ENCODE results near the gene SPART. TPM values are rescaled to one million over a fixed set of nuclear protein-coding genes. Genes with fewer than 3 reads are reported as not detected.
"Not testable (repeated sequence)": the region's sequence is repeated elsewhere in the genome, so short reads cannot be mapped to it uniquely, and the experiment has no call there.

The SPART gene
- total RNA-seq, 2 donors from 2014 or later = 45.3 to 49.4 TPM

DNA sequence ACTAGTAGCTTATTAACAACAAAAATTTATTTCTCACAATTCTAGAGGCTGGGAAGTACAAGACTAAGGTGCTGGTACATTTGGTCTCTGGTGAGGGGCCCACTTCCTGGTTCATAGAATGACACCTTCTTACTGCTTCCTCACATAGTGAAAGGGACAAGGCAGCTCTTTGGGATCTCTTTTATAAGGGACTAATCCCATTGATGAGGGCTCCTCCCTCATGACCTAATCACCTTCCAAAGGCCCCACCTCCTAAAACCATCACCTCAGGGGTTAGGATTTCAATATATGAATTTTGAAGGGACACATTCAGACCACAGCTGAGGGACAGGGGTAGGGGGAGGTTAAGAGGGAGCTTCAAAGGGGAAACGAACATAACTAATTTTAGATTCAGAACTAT lies 20.3 kb downstream of the SPART start:
- ATAC-seq (no peak), DNase-seq (no peak)
- intact Hi-C loops (cut with DNase I) = no loop called here

DNA sequence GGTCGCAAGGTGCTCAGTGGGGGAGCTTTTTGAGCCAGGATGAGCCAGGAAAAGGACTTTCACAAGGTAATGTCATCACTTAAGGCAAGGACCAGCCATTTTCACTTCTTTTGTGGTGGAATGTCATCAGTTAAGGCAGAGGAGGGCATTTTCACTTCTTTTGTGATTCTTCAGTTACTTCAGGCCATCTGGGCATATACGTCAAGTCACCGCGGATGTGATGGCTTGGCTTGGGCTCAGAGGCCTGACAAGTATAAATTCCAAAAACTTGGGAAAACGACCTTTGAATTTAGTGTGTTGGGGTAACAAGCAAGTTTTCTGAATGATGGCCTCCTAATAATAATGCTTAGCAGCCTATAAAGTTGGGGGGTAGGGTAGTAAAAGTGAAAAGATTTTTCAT lies 21.3 kb downstream of the SPART start:
- intact Hi-C loops (cut with DNase I) = not testable (repeated sequence)

DNA sequence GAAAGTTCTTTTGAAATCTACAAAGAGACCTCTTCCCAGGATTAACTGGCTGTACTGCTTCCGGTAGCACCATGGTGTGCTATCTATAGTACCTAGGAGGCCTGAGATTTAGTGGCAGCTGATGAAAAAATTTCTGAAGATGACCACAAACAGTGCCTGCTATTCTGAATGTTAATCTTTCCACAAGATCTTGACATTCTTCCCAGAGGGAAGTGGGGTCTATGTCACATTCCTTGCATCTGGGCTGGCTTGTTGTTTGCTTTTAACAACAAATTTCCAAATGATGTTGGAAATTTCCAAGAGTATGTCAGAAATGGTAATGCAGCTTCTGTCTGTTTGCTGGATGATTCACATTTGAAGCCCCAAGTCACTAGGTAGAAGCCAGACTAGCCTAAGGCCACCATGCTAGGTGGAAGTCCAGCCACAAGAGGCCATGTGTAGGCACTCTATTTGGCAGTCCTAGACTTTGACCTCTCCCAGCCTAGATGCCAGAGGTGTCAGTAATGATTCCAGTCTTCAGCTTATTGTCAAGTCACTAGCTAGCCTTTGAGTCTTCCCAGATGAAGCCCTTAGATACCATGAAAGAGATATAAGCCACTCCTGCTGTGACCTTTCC lies 22.1 kb downstream of the SPART start:
- DNase-seq (no peak), ATAC-seq (no peak)
- intact Hi-C loops (cut with DNase I) = no loop called here

More for the DNA sequence above, 21.3 kb downstream of the SPART start:
- DNase-seq, ATAC-seq: not testable (repeated sequence)

DNA sequence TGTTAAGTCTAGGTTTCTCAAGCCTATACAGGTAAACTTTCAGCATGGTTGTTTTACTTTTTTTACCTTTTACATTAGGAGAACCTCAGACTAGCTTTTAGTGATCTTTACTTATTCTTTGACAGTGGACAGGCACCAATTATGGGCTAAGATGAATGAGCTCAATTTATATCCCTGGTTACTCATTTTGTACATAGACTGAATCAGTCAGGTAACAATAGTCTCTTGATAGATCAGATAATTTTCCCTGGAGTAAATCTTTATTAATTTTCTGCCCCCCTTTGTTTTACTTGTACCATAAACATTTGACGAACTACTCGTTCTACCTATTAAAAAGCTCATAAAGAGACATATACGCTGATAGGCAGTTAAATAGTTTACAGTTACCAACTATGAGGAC lies 22.8 kb downstream of the SPART start:
- ATAC-seq = no peak
- no peak for DNase-seq
- intact Hi-C loops (cut with DNase I) = no loop called here

DNA sequence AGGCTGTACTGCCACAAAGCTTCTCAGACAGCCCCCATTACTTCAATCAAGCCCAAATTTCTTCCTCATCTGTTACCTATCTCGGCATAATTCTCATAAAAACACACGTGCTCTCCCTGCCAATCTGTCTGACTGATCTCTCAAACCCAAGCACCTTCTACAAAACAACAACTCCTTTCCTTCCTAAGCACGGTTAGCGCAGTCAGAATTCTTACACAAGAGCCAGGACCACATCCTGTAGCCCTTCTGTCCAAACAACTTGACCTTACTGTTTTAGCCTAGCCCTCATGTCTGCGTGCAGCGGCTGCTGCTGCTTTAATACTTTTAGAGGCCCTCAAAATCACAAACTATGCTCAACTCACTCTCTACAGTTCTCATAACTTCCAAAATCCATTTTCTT lies 26.4 kb downstream of the SPART start:
- ATAC-seq; DNase-seq; intact Hi-C loops (cut with DNase I): not testable (repeated sequence)

DNA sequence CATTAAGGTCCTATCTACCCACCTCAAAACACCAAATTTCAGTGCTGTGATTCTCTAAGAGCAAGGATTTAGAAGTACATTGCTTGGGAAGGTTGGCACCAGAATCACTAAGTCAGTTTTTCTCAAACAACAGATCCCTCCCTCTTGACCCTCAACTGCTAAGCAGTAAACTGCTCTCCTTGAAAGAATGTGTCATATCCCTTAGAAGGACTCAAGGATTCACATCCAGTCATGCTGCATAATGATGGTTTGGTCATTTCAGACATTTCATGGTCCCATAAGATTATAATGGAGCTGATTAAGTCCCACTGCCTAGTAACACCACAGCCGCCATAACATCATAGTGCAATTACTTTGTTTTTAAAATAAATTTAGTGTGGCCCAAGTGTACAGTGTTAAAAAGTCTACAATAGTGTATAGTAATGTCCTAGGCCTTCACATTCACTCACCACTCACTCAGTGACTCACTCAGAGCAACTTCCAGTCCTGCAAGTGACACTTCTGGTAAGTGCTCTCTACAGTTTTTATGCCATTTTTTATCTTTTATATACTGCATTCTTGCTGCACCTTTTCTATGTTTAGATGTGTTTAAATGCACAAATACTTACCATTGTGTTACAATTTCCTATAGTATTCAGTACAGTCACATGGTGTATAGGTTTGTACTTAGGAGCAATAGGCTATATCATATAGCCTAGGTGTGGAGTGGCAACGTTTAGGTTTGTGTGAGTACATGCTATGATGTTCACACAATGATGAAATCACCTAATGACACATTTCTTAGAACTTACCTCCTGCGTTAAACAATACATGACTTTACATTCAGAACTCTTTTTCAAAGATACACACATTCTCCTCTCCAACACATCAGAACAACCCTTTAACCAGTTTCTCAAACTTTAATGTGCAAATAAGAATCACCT lies 32.9 kb downstream of the SPART start:
- intact Hi-C loops (cut with DNase I) = no loop called here
- DNase-seq (no peak), ATAC-seq (no peak)

DNA sequence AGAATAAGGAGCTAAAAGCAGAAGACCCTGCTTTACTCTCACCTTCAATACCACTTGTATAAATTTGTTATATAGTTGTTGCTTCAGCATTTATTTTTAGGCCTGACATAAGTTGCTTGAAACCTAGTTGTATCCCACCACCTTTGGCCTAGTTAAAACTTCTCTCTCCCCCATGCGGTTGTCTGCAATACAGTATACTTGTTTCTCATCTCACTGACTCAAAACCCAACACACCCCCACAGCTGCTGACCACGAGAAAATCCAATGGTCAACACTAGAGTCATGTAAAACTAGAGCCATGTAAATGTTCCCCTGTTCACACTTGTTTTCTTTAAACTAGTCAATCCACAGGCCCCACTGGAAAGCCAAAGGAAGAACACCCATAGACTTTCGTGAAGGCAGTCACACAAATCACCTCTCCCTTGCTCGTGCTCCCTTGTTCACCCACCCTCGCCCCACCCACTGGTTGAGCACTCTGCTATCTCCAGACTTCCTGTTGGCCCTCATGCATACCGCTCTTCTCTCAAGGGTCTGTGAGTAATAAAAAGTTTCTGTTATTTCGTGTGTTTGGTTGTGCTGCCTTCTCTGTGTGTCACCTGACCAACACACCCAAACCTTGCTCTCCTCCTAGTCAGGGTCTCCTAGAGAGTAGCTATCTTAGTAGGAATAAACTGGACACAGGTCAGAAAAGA lies 35.6 kb downstream of the SPART start:
- no peak for DNase-seq
- intact Hi-C loops (cut with DNase I) = no loop called here
- ATAC-seq = no peak

DNA sequence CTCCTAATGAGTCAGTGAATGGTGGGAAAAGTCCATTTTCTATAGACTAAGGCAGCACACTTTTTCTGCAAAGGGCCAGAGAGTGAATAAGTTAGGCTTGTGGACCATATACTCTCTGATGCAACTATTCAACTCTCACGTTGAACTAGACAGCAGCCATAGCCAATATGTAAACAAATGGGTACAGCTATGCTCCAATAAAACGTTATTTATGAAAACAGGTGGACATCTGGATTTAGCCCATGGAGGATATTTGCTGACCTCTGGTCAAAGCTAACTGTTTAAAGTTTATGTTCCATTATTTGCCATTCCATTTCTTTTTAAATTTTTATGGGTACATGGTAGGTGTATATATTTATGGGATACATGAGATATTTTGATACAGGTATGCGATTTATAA lies 43.9 kb downstream of the SPART start:
- intact Hi-C loops (cut with DNase I) = no loop called here
- ATAC-seq (no peak), DNase-seq (no peak)

DNA sequence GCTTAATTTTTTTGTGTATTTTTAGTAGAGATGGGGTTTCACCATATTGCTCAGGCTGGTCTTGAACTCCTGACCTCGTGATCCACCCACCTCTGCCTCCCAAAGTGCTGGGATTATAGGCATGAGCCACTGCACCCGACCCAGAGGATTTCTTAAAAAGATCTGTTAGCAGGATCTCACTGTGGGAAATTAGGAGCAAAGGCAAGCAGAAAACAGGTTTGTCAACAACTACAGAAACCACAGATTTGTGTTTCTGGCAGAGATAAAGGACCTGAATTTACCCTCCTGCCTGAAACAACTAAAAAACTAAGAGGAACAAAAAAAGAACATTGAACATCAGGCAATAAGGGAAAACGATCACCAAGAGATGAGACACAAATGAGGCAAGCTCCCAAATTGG lies 46.7 kb downstream of the SPART start:
- intact Hi-C loops (cut with DNase I); ATAC-seq; DNase-seq: not testable (repeated sequence)

DNA sequence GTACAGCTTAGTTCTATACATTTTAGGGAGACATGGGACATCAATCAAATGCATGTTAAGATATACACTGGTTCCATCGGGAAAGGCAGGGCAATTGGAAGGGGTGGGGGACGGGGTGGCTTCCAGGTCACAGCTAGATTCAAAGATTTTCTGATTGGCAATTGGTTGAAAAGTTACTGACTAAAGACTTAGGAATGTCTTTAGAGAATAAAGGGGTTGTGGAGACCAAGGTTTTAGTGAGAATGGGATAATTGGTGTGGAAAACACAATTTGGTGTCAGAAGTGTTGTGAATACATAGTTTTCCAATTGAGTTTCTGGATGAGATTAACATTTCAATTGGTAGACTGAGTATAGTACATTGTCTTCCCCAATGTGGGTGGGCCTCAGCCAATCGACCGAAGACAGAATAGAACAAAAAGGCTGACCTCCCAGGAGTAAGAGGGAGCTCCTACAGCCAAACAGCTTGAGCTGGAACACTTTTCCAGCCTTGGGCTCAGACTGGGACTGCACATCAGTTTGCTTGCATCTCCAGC lies 47.6 kb downstream of the SPART start:
- no peak for DNase-seq
- intact Hi-C loops (cut with DNase I) = no loop called here
- peak in 1 of 2 donors; percentile 5 for ATAC-seq

DNA sequence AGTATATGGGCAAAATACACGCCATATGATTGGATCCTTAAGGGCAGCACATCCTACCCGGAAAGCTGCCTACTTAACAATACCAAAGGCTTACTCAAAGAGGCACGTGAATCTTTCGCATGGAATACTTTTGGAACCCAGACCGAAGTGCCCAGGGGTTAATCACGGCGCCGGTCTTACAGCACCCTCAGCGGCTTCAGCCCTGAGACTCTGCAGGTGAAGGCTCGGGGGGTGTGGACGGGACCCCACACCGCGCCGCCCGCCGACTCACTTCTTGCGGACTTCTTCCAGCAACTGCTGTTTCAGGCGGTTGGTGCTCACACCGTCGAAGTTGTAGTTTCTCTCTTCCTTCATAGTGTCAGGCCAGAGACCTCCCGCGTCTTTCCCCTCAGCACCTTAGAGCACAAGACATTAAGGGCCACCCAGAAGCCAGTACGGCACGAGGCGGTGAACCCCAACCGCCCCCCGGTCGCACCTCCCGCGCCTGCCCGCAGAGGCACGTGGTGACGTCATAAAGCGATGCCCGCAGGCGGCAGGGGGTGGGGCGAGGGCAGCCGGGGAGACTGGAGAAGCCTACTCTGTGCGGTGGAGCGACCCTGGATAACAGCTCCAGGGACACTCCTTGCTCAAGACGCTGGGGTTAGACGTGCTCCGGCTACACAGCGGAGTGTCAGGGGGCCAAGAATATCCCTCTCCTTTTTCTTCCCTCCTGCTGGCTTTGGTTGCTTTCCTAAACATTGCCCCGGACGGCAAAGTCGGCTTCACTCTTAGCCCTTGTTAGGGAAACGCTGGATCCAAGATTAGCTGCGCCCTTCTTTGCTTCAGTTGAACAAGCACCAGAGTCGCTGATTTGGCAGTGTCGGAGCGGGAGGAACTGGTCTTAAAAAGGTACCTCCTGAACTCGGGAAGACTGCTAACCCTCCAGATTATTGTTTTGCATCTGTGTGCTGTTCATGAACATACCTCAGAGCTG lies 48.5 kb downstream of the SPART start, which contains the start of gene CCDC169:
CCDC169 (minus strand) TSS at position 449 of the 973 bp plus-strand sequence; CDS start at position 354, 95 bp downstream.
- intact Hi-C loops (cut with DNase I) = no loop called here
- ATAC-seq (peak; percentile 92 to 95), DNase-seq (peak; percentile 76)

DNA sequence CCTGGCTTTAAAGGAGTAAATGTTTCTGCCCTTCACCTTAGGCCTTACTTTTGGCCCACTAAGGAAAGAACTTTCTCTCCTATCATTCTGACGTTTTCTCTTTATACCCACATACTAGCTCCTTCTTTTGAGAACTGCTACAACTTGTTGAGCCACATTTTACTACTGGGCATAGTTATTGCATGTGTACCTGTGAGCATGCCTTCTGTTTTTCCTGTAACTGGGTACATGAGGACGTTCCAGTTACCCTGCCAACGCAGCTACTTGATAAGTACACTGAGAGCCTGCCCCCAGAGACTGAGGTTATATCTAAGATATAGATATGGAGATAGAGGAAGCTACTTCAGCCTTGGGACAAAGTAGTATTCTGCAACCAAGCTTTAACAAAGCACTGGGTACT lies 52.1 kb downstream of the SPART start:
- no peak for DNase-seq
- no peak for ATAC-seq
- intact Hi-C loops (cut with DNase I) = no loop called here

DNA sequence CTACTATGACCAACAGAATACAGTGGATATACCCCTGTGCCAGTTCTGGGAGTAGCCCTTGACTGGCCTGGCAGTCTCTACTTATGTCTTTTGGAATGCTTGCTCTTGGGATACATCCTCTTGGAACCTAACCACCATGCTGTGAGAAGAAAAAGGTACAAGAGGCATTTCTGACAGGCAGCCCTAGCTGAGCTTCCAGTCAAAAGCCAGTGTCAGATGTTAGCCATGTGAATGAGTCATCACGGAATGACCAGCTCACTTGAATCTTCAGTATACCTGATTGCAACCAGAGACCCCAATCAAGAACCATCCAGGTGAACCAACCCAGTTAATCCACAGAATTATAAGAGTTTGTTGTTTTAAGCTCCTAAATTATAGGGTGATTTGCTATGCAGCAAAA lies 52.7 kb downstream of the SPART start:
- intact Hi-C loops (cut with DNase I) = no loop called here
- ATAC-seq (no peak), DNase-seq (no peak)

DNA sequence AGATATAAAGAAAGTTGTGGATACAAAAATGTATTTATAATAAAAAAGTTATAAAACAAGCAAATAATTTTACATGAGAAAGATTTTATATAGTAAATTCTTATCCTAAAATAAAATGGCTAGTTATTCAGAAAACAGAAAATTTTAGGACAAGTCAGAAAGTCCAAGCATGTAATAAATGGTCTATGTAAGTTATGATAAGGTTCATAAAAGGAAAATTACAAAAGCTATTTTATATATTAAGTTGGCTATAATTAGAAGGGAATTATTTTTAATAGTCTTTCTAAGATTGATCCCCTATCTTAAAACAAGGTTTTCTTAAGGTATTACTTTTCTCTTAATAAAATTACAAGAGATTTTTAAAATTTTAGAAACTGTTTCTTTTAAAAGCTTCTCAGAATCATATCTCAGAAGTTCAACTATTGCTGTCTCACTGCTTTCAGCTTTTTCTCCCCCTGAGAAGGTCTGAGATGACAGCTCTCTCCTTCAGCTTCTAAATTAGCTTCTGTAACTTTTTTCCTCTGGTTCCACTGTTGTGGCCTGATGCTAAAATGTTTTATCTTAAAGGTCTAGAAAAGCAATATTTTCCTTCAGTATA lies 57.3 kb downstream of the SPART start:
- intact Hi-C loops (cut with DNase I) = no loop called here
- ATAC-seq = no peak
- DNase-seq = no peak

DNA sequence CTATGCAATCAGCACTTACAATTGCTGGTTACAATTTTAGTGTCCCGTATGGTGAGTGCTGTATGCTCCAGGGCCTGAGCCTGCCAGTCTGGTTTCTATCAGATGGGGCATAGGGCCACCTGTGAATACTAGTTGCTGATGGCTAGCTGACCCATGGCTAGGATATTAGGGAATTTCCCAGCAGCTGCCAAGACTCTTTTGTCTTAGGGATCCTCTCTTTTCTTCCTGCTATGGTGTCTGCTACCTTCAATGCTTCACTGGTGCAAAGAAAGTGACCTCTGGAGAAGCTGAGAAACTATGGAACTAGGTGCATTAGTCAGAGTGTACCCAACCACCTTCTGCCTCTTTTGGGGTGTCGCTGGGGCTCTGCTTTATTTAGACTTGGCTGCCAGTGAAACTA lies 60.2 kb downstream of the SPART start:
- intact Hi-C loops (cut with DNase I) = no loop called here
- ATAC-seq (no peak), DNase-seq (no peak)

DNA sequence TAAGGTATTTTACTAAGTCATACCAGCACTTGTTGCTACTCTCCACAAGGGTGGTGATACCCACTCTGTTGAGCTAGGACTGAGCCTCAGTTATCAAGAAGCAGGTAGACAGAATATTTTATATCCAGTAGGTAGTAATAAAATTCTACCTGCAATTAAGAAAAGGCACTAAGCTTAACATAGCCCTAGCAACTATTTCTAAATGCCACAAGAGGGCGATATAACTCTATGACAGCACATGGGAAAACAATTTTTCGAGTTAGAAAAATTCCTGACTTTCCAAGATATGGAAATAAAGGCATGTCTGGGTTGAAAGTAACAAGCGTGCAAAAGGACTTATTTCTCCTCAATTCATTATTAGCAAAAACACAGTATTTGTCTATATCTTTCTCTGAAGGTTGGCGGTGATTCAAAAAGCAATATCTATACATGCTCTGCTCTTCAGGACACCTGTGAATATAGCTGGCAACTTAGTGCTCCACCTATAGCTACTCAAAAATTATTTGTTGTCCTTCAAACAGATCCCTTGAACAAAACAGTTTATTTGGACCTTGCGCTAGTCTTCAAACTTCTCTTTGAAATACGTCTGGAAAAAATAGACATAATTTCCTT lies 63.3 kb downstream of the SPART start:
- peak in 1 of 2 donors; percentile 42 for ATAC-seq
- DNase-seq = no peak
- intact Hi-C loops (cut with DNase I) = no loop called here

DNA sequence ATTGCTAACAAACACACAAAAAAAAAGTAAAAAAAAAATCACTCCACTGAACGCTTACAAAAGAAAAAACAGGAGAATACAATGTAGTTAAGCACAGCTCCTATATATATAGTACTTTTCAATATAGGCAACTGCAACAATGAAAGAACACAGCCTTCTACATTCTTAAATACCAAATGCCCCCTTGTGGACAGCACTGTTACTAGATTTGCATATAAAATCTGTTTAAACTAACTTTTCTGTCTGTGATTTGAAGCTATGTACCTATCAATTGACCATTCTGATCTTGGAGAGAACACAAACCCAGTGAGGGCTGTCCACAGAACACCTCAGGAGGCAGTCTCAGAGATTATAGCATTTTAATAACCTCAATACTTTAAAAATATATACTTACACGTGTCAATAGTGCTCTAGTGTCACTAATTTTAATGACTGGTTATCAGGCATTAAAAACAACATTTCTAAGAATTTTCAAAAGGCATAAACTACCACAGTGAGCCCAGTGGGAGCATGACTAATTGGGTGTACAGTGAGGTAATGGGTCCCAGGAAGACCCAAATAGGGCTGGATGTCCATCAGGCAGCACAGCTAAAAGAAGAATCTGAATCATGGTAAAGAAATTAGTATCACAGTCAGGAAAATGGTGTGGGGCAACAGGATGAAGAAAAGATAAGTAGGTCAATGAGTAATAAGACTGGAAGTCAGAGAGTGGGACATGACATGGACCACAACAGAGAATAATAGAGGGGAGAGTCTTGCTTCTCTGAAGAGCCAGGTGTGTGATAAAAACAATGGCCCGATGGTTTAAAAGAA lies 70.8 kb downstream of the SPART start:
- DNase-seq = no peak
- intact Hi-C loops (cut with DNase I) = loop anchor here in 1 of 2 donors (1.0 kb wide), 1 partner anchor 296 kb away; no protein-coding TSS in a partner anchor
- peak; percentile 30 to 52 for ATAC-seq
